OCI-LY7 (cell line): ENCODE measurements around the gene C2CD4A. TPM values are rescaled to one million over a fixed set of nuclear protein-coding genes. Genes with fewer than 3 reads are reported as not detected.

Source experiments
- BruUV-seq: library from RNA; stranded (reverse); fragments of 400-500 nt; replicated peaks from 2 replicates; lab custom pipeline; 2021; lab: Mats Ljungman, UMichigan
- CTCF ChIA-PET: fragments of 300-600 bp; sonication (Branson Sonifier 250); formaldehyde crosslinking; loops from one replicate; lab custom pipeline; 2022; ENCODE audit warnings: antibody characterized with exemption; ENCODE audit not compliant: unreplicated experiment; lab: Charles Lee
- POLR2A ChIA-PET: fragments of 300-600 bp; sonication (Branson Sonifier 250); formaldehyde crosslinking; loops from one replicate; lab custom pipeline; 2022; ENCODE audit warnings: antibody characterized with exemption; lab: Charles Lee
- DNase-seq: peaks from one replicate; pipeline ENCODE4 v3.0.0-alpha.2; 2015; ENCODE audit warnings: low spot score
- H2AFZ ChIP-seq: fragments of 200-600 bp; sonication (generic), shearing (Covaris generic); 2 replicates; pipeline ENCODE4 v1.6.1; 2014; ENCODE audit warnings: mild to moderate bottlenecking, antibody characterized with exemption, low read length, moderate library complexity
- H3K27ac ChIP-seq: fragments of 200-600 bp; sonication (generic); 2 replicates; pipeline ENCODE4 v1.5.1; 2014; ENCODE audit warnings: mixed run types, low read depth, mild to moderate bottlenecking, moderate library complexity, low read length, inconsistent platforms; ENCODE audit not compliant: poor library complexity, severe bottlenecking
- H3K36me3 ChIP-seq: fragments of 200-600 bp; sonication (generic); 2 replicates; pipeline ENCODE4 v1.6.1; 2014; ENCODE audit warnings: mild to moderate bottlenecking, antibody characterized with exemption, low read length, moderate library complexity, mixed read lengths; ENCODE audit not compliant: insufficient read depth
- H3K4me1 ChIP-seq: fragments of 200-600 bp; sonication (generic); 2 replicates; pipeline ENCODE4 v1.5.1; 2014; ENCODE audit warnings: mild to moderate bottlenecking, low read length; ENCODE audit not compliant: insufficient read depth, poor library complexity, severe bottlenecking
- H3K4me2 ChIP-seq: fragments of 200-600 bp; sonication (generic); 2 replicates; pipeline ENCODE4 v1.6.1; 2014; ENCODE audit warnings: mild to moderate bottlenecking, low read length
- H3K4me3 ChIP-seq: fragments of 200-600 bp; sonication (generic); 2 replicates; pipeline ENCODE4 v1.5.1; 2014; ENCODE audit warnings: mild to moderate bottlenecking, low read depth, low read length; ENCODE audit not compliant: poor library complexity, severe bottlenecking
- H3K79me2 ChIP-seq: fragments of 200-600 bp; sonication (generic); 2 replicates; pipeline ENCODE4 v1.6.1; 2016; ENCODE audit warnings: low read depth, mild to moderate bottlenecking, low read length, moderate library complexity, mixed read lengths; ENCODE audit not compliant: insufficient read depth
- H3K9me2 ChIP-seq: fragments of 200-600 bp; sonication (generic); 2 replicates; pipeline ENCODE4 v1.6.1; 2016; ENCODE audit warnings: mild to moderate bottlenecking, low read length, mixed read lengths; ENCODE audit not compliant: insufficient read depth
- H3K9me3 ChIP-seq: fragments of 200-600 bp; sonication (generic); 2 replicates; pipeline ENCODE4 v1.6.1; 2014; ENCODE audit warnings: mild to moderate bottlenecking, mixed run types, low read length, mixed read lengths
- H4K20me1 ChIP-seq: fragments of 200-600 bp; sonication (generic); 2 replicates; pipeline ENCODE4 v1.6.1; 2014; ENCODE audit warnings: mild to moderate bottlenecking, antibody characterized with exemption, low read length, moderate library complexity, mixed read lengths; ENCODE audit not compliant: insufficient read depth
- EZH2phosphoT487 ChIP-seq: fragments of 200-600 bp; sonication (generic); IDR thresholded peaks from 2 replicates; pipeline ENCODE4 v1.6.1; 2018; ENCODE audit warnings: low read depth, borderline replicate concordance, mild to moderate bottlenecking, mixed run types, antibody characterized with exemption, low read length, moderate library complexity, mixed read lengths
- intact Hi-C: fragments of 100-400 bp; cut with micrococcal nuclease; formaldehyde crosslinking; loops from one replicate; pipeline ENCODE4 v1.10.0; 2022; ENCODE audit not compliant: unreplicated experiment
- total RNA-seq, 2 experiments: library from RNA; depleted of rRNA in 1 of 2; stranded (reverse); fragments of >200 nt in 1 of 2; shearing (Covaris generic) in 1 of 2; gene quantifications; 2 replicates each; pipeline ENCODE4 v1.2.3, GENCODE V29; 2014 to 2022
- TF ChIP-seq, protein P1 (sequence below): fragments of 200-600 bp; sonication (generic); conservative IDR thresholded peaks from 2 replicates; pipeline ENCODE4 v1.5.1; 2014; ENCODE audit warnings: mild to moderate bottlenecking, antibody characterized with exemption, low read length, moderate library complexity, mixed read lengths

C2CD4A gene
- total RNA-seq, 2 experiments from 2014 or later = not detected

DNA sequence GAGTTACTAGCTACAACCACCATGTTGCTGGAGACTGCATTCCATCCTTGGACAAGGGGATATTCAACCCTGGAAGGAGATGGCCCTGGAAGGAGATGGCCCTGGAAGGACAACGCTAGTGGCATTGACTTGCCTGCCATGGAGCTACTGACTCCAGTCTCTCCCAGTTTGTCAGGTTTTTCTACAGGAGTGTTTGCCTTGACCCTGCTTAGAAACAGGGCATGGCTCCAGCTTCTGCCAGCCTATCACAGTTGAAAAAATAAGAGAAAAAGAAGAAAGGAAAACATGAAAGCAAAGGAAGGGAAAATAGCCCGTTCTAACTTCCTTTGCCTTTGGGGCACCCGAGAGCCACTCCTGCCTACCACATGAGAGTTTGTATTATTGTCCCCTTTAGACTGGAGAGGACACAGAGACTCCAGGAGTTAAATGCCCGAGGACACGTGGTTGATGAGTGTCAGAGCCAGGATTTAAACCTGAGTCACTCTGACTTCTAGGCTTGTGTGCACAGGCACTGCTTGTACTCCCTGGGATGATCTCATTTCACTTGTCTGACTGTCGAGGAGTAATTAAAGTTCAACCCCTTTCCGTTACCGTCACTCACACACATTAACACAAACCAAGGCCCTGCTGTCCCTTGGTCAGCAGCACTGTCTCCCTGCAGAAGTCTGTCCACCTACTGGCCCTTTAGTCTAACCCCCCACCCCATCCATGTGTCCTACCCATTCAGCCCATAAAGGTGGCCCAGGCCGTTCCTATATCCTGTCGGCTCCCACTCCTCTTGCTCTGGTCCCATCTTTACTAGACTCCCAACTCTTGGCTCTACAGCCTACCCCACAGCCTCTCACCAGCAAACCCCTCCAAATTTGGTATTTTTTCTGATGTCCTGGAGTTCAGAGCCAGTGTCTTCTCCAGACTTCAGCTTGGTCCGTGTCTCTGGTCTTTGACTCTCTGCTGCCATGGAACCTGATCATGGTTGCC, 46.1 kb downstream of the C2CD4A start:
- POLR2A ChIA-PET = no interaction called here
- no TSS peak for BruUV-seq
- intact Hi-C loops = no loop called here

GRCh38 chr15:62115847-62116246, 49.1 kb downstream of the C2CD4A start:
- ChIA-PET CTCF (no interaction called here), POLR2A (no interaction called here)
- Histone ChIP-seq H3K9me2 (no peaks in the 10 kb centered on the region), H2AFZ (no peak overlapping the region), H3K36me3 (no peaks in the 10 kb centered on the region), H3K27ac (no peak overlapping the region), H4K20me1 (no peaks in the 10 kb centered on the region), H3K4me3 (no peak overlapping the region), H3K9me3 (no peaks in the 10 kb centered on the region), H3K4me1 (peaks cover 12% of the 10 kb centered on the region), H3K79me2 (no peaks in the 10 kb centered on the region), H3K4me2 (no peak overlapping the region)
- intact Hi-C loops = no loop called here
- no peak for DNase-seq
- no peak for TF ChIP-seq EZH2phosphoT487
- TF ChIP-seq, protein P1, sequence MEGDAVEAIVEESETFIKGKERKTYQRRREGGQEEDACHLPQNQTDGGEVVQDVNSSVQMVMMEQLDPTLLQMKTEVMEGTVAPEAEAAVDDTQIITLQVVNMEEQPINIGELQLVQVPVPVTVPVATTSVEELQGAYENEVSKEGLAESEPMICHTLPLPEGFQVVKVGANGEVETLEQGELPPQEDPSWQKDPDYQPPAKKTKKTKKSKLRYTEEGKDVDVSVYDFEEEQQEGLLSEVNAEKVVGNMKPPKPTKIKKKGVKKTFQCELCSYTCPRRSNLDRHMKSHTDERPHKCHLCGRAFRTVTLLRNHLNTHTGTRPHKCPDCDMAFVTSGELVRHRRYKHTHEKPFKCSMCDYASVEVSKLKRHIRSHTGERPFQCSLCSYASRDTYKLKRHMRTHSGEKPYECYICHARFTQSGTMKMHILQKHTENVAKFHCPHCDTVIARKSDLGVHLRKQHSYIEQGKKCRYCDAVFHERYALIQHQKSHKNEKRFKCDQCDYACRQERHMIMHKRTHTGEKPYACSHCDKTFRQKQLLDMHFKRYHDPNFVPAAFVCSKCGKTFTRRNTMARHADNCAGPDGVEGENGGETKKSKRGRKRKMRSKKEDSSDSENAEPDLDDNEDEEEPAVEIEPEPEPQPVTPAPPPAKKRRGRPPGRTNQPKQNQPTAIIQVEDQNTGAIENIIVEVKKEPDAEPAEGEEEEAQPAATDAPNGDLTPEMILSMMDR = no peak
- BruUV-seq = no TSS peak

More for the DNA sequence above, 46.1 kb downstream of the C2CD4A start:
- H3K9me2 ChIP-seq = no peaks in the 10 kb centered on the region
- no peaks in the 10 kb centered on the region for H3K79me2 ChIP-seq
- no peaks in the 10 kb centered on the region for H3K36me3 ChIP-seq
- H3K27ac ChIP-seq = no peak overlapping the region
- H2AFZ ChIP-seq = no peak overlapping the region
- CTCF ChIA-PET = no interaction called here
- H3K9me3 ChIP-seq = no peaks in the 10 kb centered on the region
- H3K4me3 ChIP-seq = no peak overlapping the region
- H4K20me1 ChIP-seq = no peaks in the 10 kb centered on the region
- DNase-seq = no peak
- no peaks in the 10 kb centered on the region for H3K4me1 ChIP-seq
- TF ChIP-seq, protein P1 = no peak
- TF ChIP-seq EZH2phosphoT487 = no peak
- no peak overlapping the region for H3K4me2 ChIP-seq
